Tibial nerve (tissue), 4 donors: Measurements from ENCODE around the gene ZCCHC8. TPM values are rescaled to one million over a fixed set of nuclear protein-coding genes. Genes with fewer than 3 reads are reported as not detected.
"Not testable (repeated sequence)": the region's sequence is repeated elsewhere in the genome, so short reads cannot be mapped to it uniquely, and the experiment has no call there.

ENCODE experiments used
- DNase-seq, 2 donors: peaks; one replicate each; pipeline ENCODE4 v3.0.0-alpha.2; 2019; ENCODE audit warnings: low spot score in 2 of 2
- H3K27ac ChIP-seq, 4 donors: fragments of 200-600 bp; sonication (generic) in 3 of 4; one replicate each; pipeline ENCODE4 v1.5.1; 2017 to 2019; ENCODE audit warnings: mild to moderate bottlenecking in 1 of 4
- H3K27me3 ChIP-seq, 2 donors: fragments of 200-600 bp; sonication (generic) in 1 of 2; one replicate each; pipeline versions ENCODE4 v1.5.1 to v1.6.0; 2017 to 2019
- H3K36me3 ChIP-seq, 3 donors: fragments of 200-600 bp; sonication (generic); one replicate each; pipeline ENCODE4 v1.5.1; 2018 to 2019
- H3K4me1 ChIP-seq, 4 donors: fragments of 200-600 bp; sonication (generic) in 3 of 4; one replicate each; pipeline ENCODE4 v1.5.1; 2017 to 2019
- H3K4me3 ChIP-seq, 4 donors: fragments of 200-600 bp; sonication (generic) in 3 of 4; one replicate each; pipeline ENCODE4 v1.5.1; 2017 to 2019; ENCODE audit warnings: mild to moderate bottlenecking in 1 of 4, moderate library complexity in 1 of 4
- H3K9me3 ChIP-seq, 4 donors: fragments of 200-600 bp; sonication (generic) in 3 of 4; one replicate each; pipeline ENCODE4 v1.5.1; 2017 to 2019
- EP300 ChIP-seq, 2 donors: sonication (generic); formaldehyde crosslinking; IDR thresholded peaks; one replicate each; pipeline ENCODE4 v1.6.1; 2017; ENCODE audit warnings: antibody characterized with exemption in 2 of 2, mild to moderate bottlenecking in 1 of 2
- POLR2A ChIP-seq, 2 donors: fragments of 450-650 bp; IDR thresholded peaks; one replicate each; pipeline ENCODE4 v1.6.1; 2017; ENCODE audit warnings: antibody characterized with exemption in 2 of 2, mild to moderate bottlenecking in 2 of 2, moderate library complexity in 2 of 2
- WGBS, 2 donors: methylation state at CpG; one replicate each; pipeline ENCODE4 v1.1.5; 2018; 5-methylcytosine and 5-hydroxymethylcytosine counted together
- total RNA-seq, 4 donors: library from RNA; depleted of rRNA; stranded (reverse); fragments of >200 nt; gene quantifications; one replicate each; pipeline ENCODE4 v1.1.0, GENCODE V29; 2016
- TF ChIP-seq, protein P1 (sequence below), 5 experiments: fragments of 200-600 bp in 3 of 5; fragments of 450-650 bp in 2 of 5; sonication (generic) in 3 of 5; IDR thresholded peaks; one replicate each; pipeline ENCODE4 v1.5.1; 2016 to 2019; ENCODE audit warnings: antibody characterized with exemption in 5 of 5, mild to moderate bottlenecking in 3 of 5, moderate library complexity in 2 of 5

The ZCCHC8 gene
- total RNA-seq, 4 donors from 2014 or later = 22.2 to 32.6 (median 27.4) TPM

GRCh38 chr12:122518908-122519307 lies 18.2 kb upstream of the ZCCHC8 start:
- peaks cover 8 to 84% (median 39%) of the 10 kb centered on the region in 3 donors for H3K36me3 ChIP-seq
- 98 to 100% methylated on average over 1 of the region's 1 CpG for WGBS, 2 donors

GRCh38 chr12:122517877-122518276 lies 17.1 kb upstream of the ZCCHC8 start:
- Histone ChIP-seq H3K27me3 (no peaks in the 10 kb centered on the region), H3K36me3 (peaks cover 8 to 94% (median 40%) of the 10 kb centered on the region in 3 donors), H3K27ac (no peak overlapping the region), H3K4me1 (peaks cover 0 to 16% (median 10%) of the 10 kb centered on the region in 4 donors), H3K9me3 (no peaks in the 10 kb centered on the region), H3K4me3 (no peak overlapping the region)
- no peak for DNase-seq
- WGBS, 2 donors = 55 to 71% methylated on average over 5 of the region's 5 CpGs
- TF ChIP-seq POLR2A (IDR thresholded peaks at IDR 0.05) = no peak

More at GRCh38 chr12:122518908-122519307, 18.2 kb upstream of the ZCCHC8 start:
- peaks cover 0 to 27% (median 18%) of the 10 kb centered on the region in 4 donors for H3K4me1 ChIP-seq
- no peak overlapping the region for H3K4me3 ChIP-seq
- TF ChIP-seq POLR2A (IDR thresholded peaks at IDR 0.05) (no peak), EP300 (IDR thresholded peaks at IDR 0.05) (no peak)
- TF ChIP-seq, protein P1, sequence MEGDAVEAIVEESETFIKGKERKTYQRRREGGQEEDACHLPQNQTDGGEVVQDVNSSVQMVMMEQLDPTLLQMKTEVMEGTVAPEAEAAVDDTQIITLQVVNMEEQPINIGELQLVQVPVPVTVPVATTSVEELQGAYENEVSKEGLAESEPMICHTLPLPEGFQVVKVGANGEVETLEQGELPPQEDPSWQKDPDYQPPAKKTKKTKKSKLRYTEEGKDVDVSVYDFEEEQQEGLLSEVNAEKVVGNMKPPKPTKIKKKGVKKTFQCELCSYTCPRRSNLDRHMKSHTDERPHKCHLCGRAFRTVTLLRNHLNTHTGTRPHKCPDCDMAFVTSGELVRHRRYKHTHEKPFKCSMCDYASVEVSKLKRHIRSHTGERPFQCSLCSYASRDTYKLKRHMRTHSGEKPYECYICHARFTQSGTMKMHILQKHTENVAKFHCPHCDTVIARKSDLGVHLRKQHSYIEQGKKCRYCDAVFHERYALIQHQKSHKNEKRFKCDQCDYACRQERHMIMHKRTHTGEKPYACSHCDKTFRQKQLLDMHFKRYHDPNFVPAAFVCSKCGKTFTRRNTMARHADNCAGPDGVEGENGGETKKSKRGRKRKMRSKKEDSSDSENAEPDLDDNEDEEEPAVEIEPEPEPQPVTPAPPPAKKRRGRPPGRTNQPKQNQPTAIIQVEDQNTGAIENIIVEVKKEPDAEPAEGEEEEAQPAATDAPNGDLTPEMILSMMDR (IDR thresholded peaks at IDR 0.05) = no peak
- H3K27me3 ChIP-seq = no peaks in the 10 kb centered on the region
- no peaks in the 10 kb centered on the region for H3K9me3 ChIP-seq
- no peak overlapping the region for H3K27ac ChIP-seq
- no peak for DNase-seq

DNA sequence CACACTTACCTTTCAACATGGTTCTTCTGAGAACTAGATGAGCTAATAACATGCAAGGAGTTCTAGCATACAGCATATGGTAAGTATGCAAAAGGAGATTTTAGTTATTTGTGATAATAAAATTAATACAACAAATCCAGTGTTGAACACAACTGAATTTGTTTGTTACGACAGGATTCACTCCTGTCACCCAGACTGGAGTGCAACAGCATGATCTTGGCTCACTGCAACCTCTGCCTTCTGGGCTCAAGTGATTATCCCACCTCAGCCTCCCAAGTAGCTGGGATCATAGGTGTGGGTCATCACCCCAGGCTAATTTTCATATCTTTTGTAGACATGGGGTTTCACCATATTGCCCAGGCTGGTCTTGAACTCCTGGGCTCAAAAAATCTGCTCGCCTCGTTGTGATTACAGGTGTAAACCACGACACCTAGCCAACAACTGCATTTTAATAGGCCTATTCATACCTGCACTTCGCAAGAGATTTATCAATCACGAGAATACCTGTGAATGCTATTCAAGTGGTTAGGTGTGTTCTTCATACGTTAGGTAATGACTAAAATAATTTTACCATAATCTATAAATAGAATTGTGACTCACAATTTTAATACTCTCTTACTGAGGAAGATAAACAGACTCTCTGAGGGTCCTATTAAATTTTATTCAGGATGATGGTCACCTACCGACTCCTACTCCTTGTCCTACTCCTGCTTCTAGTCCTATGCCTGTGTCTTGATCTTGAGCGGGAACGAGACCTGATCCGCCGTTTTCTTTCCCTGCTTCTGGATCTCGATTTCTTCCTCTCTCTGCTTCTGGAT lies 16.0 kb upstream of the ZCCHC8 start:
- H3K36me3 ChIP-seq = peaks cover 8 to 100% (median 51%) of the 10 kb centered on the region in 3 donors
- no peak overlapping the region for H3K4me3 ChIP-seq
- TF ChIP-seq POLR2A (IDR thresholded peaks at IDR 0.05) = no peak
- TF ChIP-seq, protein P1 (IDR thresholded peaks at IDR 0.05) = no peak
- TF ChIP-seq EP300 (IDR thresholded peaks at IDR 0.05) = no peak
- 92 to 94% methylated on average over 13 of the region's 13 CpGs for WGBS, 2 donors
- no peaks in the 10 kb centered on the region for H3K9me3 ChIP-seq
- H3K4me1 ChIP-seq = peaks cover 0 to 5% (median under 1%) of the 10 kb centered on the region in 4 donors
- H3K27ac ChIP-seq = no peak overlapping the region
- H3K27me3 ChIP-seq = no peaks in the 10 kb centered on the region
- DNase-seq = no peak

DNA sequence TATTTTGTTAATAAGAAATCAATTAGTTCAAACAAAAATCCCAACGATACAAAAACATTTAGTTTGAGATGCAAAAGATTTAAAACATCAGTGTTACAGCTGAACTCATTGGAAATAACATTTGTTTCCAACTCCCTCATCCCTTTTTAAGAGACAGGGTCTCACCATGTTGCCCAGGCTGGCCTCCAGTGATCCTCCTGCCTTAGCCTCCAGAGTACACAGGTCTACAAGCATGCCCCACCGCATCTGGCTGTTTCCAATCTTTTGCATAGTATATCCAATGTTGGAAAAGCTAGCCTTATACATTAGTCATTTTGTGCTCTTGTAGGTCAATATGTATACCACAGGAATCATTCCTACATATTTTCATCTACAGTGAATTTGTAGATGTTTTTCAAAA lies 14.5 kb upstream of the ZCCHC8 start:
- H3K9me3 ChIP-seq = no peaks in the 10 kb centered on the region
- no peak for DNase-seq
- TF ChIP-seq, protein P1 (IDR thresholded peaks at IDR 0.05) = no peak
- TF ChIP-seq POLR2A (IDR thresholded peaks at IDR 0.05) = no peak
- TF ChIP-seq EP300 (IDR thresholded peaks at IDR 0.05) = no peak
- no peak overlapping the region for H3K27ac ChIP-seq
- no peak overlapping the region for H3K4me3 ChIP-seq
- 93 to 94% methylated on average over 2 of the region's 2 CpGs for WGBS, 2 donors
- no peaks in the 10 kb centered on the region for H3K27me3 ChIP-seq
- H3K4me1 ChIP-seq = no peaks in the 10 kb centered on the region
- peaks cover 8 to 100% (median 53%) of the 10 kb centered on the region in 3 donors for H3K36me3 ChIP-seq

DNA sequence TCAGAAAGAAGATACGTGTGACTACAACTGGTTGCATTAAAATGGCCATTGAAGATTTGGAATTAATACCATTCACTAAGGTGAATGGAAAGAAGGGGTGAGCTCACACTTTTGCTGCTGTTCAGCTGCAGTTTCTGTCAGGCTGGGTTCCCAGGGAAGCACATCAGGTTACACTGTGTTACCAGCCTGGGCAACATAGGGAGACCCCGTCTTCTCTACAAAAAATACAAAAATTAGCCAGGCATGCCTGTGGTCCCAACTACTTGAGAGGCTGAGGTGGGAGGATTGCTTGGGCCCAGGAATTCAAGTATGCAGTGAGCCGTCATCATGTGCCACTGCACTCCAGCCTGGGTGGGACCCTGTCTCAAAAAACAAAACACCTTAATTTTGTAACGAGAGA lies 12.9 kb upstream of the ZCCHC8 start:
- WGBS, 2 donors = 84 to 89% methylated on average over 4 of the region's 4 CpGs
- TF ChIP-seq, protein P1 (IDR thresholded peaks at IDR 0.05) = no peak
- TF ChIP-seq POLR2A (IDR thresholded peaks at IDR 0.05) (no peak), EP300 (IDR thresholded peaks at IDR 0.05) (no peak)
- no peaks in the 10 kb centered on the region for H3K27me3 ChIP-seq
- H3K27ac ChIP-seq = no peak overlapping the region
- H3K4me1 ChIP-seq = no peaks in the 10 kb centered on the region
- no peak for DNase-seq
- H3K36me3 ChIP-seq = peaks cover 8 to 100% (median 57%) of the 10 kb centered on the region in 3 donors
- H3K4me3 ChIP-seq = no peak overlapping the region
- no peaks in the 10 kb centered on the region for H3K9me3 ChIP-seq

DNA sequence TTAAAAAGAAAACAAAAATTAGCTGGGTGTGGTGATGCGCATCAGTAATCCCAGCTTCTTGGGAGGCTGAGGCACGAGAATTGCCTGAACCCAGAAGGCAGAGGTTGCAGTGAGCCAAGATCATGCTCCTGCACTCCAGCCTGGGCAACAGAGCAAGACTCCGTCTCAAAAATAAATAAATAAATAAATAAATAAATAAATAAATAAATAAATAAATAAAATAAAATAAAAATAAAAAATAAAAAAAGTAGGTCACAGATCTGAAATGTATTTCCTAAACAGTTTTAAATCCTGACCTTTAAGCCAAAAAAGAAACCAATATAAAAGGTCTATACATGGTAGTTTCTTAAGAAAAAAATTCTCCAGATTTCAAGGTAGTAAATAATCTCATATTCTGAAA lies 12.3 kb upstream of the ZCCHC8 start:
- H3K36me3 ChIP-seq = peaks cover 3 to 100% (median 61%) of the 10 kb centered on the region in 3 donors
- not testable (repeated sequence) for H3K4me3 ChIP-seq, H3K27me3 ChIP-seq, H3K9me3 ChIP-seq, H3K4me1 ChIP-seq, H3K27ac ChIP-seq, DNase-seq
- 87 to 88% methylated on average over 3 of the region's 3 CpGs for WGBS, 2 donors
